HCT116 (cell line): Measurements from ENCODE around the gene SPDYE1.
"Not testable (repeated sequence)": the region's sequence is repeated elsewhere in the genome, so short reads cannot be mapped to it uniquely, and the experiment has no call there.

Experiments
- EZH2 ChIP-seq: fragments of 200-600 bp; sonication (generic); IDR thresholded peaks from 2 replicates; pipeline ENCODE4 v1.6.1; 2017; ENCODE audit warnings: antibody characterized with exemption, mixed run types
- EZH2phosphoT487 ChIP-seq: fragments of 200-600 bp; IDR thresholded peaks from 2 replicates; pipeline ENCODE4 v1.6.1; 2018; ENCODE audit warnings: antibody characterized with exemption, borderline replicate concordance
- POLR2A ChIP-seq: IDR thresholded peaks from 2 replicates; pipeline ENCODE4 v1.7.0; 2011; ENCODE audit warnings: borderline replicate concordance; ENCODE audit not compliant: insufficient read depth, insufficient read length; ENCODE audit errors: extremely low read depth
- POLR2AphosphoS5 ChIP-seq: IDR thresholded peaks from 2 replicates; pipeline ENCODE4 v1.6.1; 2011; ENCODE audit warnings: mild to moderate bottlenecking, low read depth, low read length, moderate library complexity
- YY1 ChIP-seq: IDR thresholded peaks from 2 replicates; pipeline ENCODE4 v1.6.1; 2011; ENCODE audit warnings: low read length, low read depth, moderate library complexity, mild to moderate bottlenecking; ENCODE audit not compliant: insufficient replicate concordance; ENCODE audit errors: extremely low read depth
- ZBTB33 ChIP-seq: IDR thresholded peaks from 2 replicates; pipeline ENCODE4 v1.6.1; 2011; ENCODE audit warnings: mild to moderate bottlenecking, low read length, moderate library complexity; ENCODE audit not compliant: insufficient replicate concordance; ENCODE audit errors: extremely low read depth
- TF ChIP-seq, protein P1 (sequence below), 3 experiments: fragments of 200-600 bp in 1 of 3; sonication (generic) in 1 of 3; IDR thresholded peaks in 2 of 3; conservative IDR thresholded peaks in 1 of 3; 2 replicates each; pipeline ENCODE4 v1.5.1; 2012 to 2017; ENCODE audit warnings: low read depth in 2 of 3, low read length in 2 of 3, antibody characterized with exemption in 1 of 3, borderline replicate concordance in 1 of 3, control low read depth in 1 of 3, mild to moderate bottlenecking in 1 of 3, mixed read lengths in 1 of 3, mixed run types in 1 of 3, moderate library complexity in 1 of 3; ENCODE audit not compliant: insufficient read depth in 1 of 3

GRCh38 chr7:44032031-44032430 lies 34.3 kb downstream of the SPDYE1 start:
- TF ChIP-seq, protein P1, sequence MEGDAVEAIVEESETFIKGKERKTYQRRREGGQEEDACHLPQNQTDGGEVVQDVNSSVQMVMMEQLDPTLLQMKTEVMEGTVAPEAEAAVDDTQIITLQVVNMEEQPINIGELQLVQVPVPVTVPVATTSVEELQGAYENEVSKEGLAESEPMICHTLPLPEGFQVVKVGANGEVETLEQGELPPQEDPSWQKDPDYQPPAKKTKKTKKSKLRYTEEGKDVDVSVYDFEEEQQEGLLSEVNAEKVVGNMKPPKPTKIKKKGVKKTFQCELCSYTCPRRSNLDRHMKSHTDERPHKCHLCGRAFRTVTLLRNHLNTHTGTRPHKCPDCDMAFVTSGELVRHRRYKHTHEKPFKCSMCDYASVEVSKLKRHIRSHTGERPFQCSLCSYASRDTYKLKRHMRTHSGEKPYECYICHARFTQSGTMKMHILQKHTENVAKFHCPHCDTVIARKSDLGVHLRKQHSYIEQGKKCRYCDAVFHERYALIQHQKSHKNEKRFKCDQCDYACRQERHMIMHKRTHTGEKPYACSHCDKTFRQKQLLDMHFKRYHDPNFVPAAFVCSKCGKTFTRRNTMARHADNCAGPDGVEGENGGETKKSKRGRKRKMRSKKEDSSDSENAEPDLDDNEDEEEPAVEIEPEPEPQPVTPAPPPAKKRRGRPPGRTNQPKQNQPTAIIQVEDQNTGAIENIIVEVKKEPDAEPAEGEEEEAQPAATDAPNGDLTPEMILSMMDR (IDR thresholded peaks at IDR 0.05 in 2 of 3, conservative IDR thresholded peaks at IDR 0.05 in 1 of 3; ENCODE audit: borderline replicate concordance in 1 of 3, insufficient read depth in 1 of 3, low read depth in 2 of 3, low read length in 2 of 3): not testable (repeated sequence)
- not testable (repeated sequence) for TF ChIP-seq YY1, POLR2A, EZH2, POLR2AphosphoS5, EZH2phosphoT487, ZBTB33
